ENCODE data around the gene ZBTB33.
A peak's percentile ranks its signal among the peaks of the same experiment; 100 is the strongest.

The ZBTB33 gene, protein sequence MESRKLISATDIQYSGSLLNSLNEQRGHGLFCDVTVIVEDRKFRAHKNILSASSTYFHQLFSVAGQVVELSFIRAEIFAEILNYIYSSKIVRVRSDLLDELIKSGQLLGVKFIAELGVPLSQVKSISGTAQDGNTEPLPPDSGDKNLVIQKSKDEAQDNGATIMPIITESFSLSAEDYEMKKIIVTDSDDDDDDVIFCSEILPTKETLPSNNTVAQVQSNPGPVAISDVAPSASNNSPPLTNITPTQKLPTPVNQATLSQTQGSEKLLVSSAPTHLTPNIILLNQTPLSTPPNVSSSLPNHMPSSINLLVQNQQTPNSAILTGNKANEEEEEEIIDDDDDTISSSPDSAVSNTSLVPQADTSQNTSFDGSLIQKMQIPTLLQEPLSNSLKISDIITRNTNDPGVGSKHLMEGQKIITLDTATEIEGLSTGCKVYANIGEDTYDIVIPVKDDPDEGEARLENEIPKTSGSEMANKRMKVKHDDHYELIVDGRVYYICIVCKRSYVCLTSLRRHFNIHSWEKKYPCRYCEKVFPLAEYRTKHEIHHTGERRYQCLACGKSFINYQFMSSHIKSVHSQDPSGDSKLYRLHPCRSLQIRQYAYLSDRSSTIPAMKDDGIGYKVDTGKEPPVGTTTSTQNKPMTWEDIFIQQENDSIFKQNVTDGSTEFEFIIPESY

GRCh38 chrX:120250522-120251271 is at the start of gene ZBTB33:
Gene ZBTB33, plus strand, starts transcription at chrX:120250812. Its CDS starts 2,604 bp downstream, at chrX:120253416.
- peak; percentile 67 to 79 for DNase-seq (ENCODE audit: extremely low read depth in 1 of 2, low read depth in 1 of 2)

DNA sequence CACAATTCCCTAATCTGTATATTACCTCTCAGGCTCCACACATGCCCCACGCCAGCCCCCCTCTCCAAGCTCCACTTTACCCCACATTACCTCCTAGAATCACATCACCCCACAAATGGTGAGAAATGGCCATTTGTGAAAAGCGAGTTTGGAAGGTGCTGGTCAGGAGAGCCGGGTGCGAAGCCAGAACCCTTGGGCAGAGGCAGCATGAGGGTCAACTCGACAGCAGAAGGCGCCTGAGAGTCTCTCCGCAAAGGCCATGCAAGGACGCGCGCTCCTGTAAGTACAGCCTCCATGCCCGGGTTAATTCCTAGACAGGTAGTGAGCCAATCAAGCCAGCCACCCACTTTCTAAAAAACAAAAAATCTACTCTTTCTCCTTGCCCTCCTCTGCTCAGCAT is 49.8 kb upstream of the ZBTB33 start:
- no peak for DNase-seq (ENCODE audit: extremely low read depth in 1 of 2, low read depth in 1 of 2)

DNA sequence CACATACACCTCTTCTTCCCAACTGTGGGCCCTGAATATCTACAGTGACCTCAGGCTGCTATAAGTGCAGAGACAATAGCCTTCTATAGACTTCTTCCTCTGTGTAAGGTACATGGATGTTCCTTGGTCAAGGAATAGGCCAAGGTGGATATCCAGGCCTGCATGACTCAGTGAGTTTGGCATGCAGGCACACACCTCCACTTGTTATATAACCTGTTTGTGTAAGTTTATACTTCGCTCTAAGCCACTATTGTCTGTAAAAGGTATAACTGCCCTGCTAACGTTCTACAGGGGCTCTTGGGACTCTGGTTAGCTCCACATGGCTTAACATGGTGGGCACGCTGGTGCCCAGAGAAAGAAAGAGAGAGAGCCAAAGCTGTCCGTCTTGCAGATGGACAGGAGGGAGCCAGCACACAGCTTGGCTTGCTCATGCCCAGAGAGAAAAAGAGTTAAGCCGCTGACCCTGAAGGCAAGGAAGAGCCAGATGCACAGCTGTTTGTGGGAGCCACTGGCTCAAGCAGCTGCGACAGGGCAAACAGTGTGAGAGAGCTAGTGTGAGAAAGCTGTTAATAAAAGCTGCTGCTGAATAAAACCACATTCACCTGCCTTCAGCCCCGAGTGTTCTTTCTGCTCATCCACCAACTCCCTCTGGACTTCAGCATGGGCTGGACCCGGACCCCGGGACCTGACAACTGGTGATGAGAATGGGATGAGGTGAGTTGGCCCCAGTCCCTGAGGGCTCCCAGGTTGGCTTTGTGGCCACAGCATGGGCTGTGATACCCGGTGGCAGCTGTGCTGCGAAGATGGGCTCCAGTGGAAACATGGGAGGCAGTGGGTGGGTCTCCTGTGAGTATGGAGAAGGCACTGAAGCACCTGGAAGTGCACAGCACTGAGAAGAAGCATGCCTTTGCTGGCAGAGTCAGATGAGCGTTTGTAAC is 44.5 kb upstream of the ZBTB33 start:
- DNase-seq (ENCODE audit: extremely low read depth in 1 of 2, low read depth in 1 of 2), result no peak

DNA sequence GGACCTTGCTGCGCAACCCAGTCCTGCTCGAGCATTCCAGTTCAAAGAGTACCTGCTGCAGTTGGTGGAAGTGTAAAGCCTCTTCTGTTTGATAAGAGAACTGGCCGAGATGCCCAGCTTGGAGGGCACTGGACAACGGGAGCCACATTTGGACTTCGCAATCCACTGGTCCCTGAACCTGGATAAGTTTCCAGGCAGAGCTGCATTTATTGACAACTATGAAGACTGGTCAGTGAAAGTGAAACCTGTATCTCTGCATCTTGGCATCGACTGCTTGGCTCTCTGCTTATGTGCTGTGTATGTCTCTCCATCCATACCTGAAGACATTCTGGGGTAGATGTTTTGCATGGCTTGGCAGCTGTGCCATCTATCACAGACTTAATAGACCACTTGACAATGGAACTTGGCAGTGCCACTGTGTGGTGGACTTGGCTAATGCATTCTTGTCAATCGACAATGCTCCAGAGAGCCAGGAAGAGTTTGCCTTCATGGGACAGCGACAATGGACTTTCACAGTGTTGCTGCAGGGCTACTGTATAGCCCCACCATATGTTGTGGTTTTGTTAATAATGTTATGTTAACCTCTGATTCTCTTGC is 43.5 kb upstream of the ZBTB33 start:
- no peak for DNase-seq (ENCODE audit: extremely low read depth in 1 of 2, low read depth in 1 of 2)

GRCh38 chrX:120213438-120214265 is 37.0 kb upstream of the ZBTB33 start:
- peak; percentile 2 to 10 for DNase-seq (ENCODE audit: extremely low read depth in 1 of 2, low read depth in 1 of 2)

- no peak for DNase-seq (ENCODE audit: extremely low read depth in 1 of 2, low read depth in 1 of 2)
These were observed 27.2 kb upstream of the ZBTB33 start for GRCh38 chrX:120223374-120223773.

DNA sequence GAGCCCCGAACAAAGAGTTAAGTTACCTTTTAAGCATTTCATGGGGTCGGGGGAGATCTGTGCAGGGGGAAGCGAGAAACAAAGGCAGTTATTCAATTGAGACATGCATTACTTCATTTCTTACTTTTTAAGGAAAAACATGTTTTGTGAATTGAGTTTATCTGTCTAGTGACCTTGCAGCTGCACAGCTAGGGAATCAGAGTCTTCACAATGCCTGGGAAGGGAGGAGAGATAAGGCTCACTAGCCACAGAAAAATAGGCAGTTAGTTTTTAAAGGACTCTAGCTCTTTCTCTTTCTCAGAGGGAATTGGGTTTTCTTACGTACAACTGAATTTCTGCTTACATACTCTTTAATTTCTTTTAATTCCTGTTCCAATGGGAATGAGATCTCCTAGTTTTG is 26.2 kb upstream of the ZBTB33 start:
- DNase-seq (ENCODE audit: extremely low read depth in 1 of 2, low read depth in 1 of 2), result no peak

- no peak for DNase-seq (ENCODE audit: extremely low read depth in 1 of 2, low read depth in 1 of 2)
These were observed 22.3 kb upstream of the ZBTB33 start for GRCh38 chrX:120228187-120228908.

- no peak for DNase-seq (ENCODE audit: extremely low read depth in 1 of 2, low read depth in 1 of 2)
These were observed 15.3 kb upstream of the ZBTB33 start for GRCh38 chrX:120235284-120235683.

DNA sequence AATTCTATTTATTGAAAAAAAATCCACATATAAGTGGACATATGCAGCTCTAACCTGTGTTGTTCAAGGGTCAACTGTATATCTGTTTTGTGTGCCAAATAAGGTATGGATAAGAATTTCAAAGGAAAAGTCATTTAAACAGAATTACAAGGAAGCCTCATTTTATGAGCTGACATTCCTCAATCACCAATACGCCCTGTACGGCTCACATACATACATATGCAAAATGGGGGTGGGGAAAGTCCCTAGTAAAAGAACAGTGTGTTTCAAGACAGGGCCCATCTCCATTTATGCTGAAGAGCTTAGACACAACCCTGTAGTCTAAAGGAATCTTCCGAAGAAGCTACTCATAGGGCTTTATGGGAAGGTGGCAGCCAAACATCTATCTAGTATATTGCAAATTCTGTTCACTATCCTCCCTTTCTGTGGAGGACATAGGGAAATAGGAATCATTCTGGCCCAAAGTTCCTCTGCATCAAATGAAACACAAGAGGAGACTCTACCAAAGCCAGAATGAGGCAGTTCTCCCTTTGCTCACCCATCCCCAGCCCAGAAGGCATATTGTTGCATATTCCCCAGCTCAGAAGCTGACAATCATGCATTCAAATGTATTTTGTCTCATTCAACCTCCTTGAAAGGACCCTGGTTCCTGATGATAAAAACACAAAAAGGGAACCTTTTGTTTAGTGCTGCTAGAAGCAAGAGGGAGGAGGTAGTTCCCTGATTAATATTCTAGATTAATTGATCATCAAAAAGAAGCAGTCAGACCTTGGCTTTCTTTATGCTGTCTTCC is 13.7 kb upstream of the ZBTB33 start:
- no peak for DNase-seq (ENCODE audit: extremely low read depth in 1 of 2, low read depth in 1 of 2)

DNA sequence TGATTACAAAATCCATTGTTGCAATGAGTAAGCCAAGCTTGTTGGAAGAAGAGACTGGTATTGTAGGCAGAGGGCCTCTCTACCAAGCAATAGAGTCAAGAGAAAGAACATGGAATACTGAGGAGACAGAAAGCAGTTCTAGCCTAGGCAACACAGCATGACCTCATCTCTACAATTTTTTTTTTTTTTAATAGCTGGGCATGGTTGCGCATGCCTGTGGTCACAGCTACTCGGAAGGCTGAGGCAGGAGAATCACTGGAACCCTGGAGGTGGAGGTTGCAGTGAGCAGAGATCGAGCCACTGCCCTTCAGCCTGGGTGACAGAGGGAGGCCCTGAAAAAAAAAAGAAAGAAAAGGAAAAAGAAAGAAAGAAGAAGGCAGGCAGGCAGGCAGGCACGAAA is 11.7 kb upstream of the ZBTB33 start:
- DNase-seq (ENCODE audit: extremely low read depth in 1 of 2, low read depth in 1 of 2), result no peak

DNA sequence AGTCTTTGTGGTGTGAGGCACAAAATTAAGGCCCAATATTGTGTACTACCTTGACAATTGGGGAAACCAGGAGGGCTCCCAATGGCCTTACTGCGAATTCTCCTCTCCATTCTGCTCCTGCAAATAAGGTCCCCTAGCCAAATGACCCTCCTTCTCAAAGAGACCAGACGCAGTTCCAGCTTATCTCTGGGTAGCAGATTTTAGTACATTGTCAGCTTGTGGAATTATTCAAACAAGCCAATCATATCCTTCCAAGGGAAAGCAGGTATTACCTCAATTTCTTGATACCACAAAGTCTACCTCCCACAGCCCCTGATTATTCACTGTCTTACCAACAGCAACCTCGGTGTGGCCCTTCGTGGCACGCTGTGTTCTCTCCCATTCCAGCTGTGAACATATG is 7.8 kb upstream of the ZBTB33 start:
- DNase-seq (ENCODE audit: extremely low read depth in 1 of 2, low read depth in 1 of 2), result no peak

DNA sequence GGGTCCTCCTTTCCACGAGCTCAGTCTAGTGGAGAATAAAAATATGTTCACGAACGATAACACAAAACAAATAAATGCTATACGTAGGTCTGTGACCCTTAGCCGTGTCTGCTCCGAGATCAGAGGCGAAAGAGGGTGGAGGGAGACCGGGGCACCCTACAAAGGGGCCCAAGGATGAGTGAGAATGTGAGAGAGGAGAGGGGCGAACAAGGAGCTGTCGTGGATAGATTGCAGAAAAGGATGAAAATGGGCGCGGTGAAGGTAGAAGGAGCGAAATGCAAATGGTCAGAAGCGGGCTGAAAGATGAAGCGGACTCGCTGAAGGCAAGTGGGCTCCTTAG is 6.2 kb upstream of the ZBTB33 start:
- DNase-seq (ENCODE audit: extremely low read depth in 1 of 2, low read depth in 1 of 2), result no peak

GRCh38 chrX:120244735-120245498 is 5.7 kb upstream of the ZBTB33 start:
- no peak for DNase-seq (ENCODE audit: extremely low read depth in 1 of 2, low read depth in 1 of 2)

GRCh38 chrX:120251471-120252011 is 929 bp downstream of the ZBTB33 start:
- no peak for DNase-seq (ENCODE audit: extremely low read depth in 1 of 2, low read depth in 1 of 2)

GRCh38 chrX:120253784-120254183 is 3.2 kb downstream of the ZBTB33 start:
- DNase-seq (ENCODE audit: extremely low read depth in 1 of 2, low read depth in 1 of 2), result no peak

DNA sequence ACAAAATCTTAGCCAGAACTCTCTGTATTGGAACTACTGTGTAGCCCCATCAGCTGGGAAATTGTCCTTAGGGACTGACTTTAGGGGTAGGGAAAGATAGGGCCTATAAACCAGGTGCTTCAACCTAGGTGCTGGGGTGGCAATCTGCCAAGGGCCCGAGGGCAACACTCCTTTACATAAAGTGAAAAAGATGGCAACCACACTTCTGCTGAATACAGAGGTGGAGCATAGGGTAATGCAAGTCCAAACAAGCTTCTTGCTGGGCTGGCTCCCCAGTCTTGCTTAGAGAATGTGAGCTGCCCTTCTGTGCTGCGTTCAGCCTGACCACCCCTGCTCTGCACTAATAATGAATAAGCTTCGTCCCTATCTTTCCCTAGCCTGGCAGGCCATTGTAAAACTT is 9.8 kb downstream of the ZBTB33 start:
- DNase-seq (ENCODE audit: extremely low read depth in 1 of 2, low read depth in 1 of 2), result no peak

All from stimulated activated CD8-positive, alpha-beta memory T cell treated with anti-CD3 and anti-CD28 coated beads, Interleukin-7, amount 100 ng/mL, for 48 hours (primary cell).